GM19452 (cell line): ENCODE measurements around the gene TTC12.

Experiments used
- ATAC-seq: cut with Tn5 transposase; IDR thresholded peaks from one replicate; pipeline ENCODE4 v1.9.1; 2021; ENCODE audit not compliant: unreplicated experiment

Gene TTC12

GRCh38 chr11:113324250-113324649, 9.9 kb downstream of the TTC12 start:
- ATAC-seq, result no peak

GRCh38 chr11:113329725-113330124, 15.3 kb downstream of the TTC12 start:
- ATAC-seq, result no peak

- no peak for ATAC-seq
Observed at GRCh38 chr11:113331441-113331840, 17.1 kb downstream of the TTC12 start.

- ATAC-seq, result no peak
Observed at GRCh38 chr11:113332023-113332422, 17.6 kb downstream of the TTC12 start.

- ATAC-seq, result no peak
Observed at GRCh38 chr11:113332638-113333329, 18.4 kb downstream of the TTC12 start.

- ATAC-seq, result no peak
Observed at GRCh38 chr11:113334183-113334582, 19.8 kb downstream of the TTC12 start.

GRCh38 chr11:113338730-113339129, 24.3 kb downstream of the TTC12 start:
- ATAC-seq, result no peak

GRCh38 chr11:113339929-113340589, 25.7 kb downstream of the TTC12 start:
- ATAC-seq, result no peak

- ATAC-seq, result no peak
Observed at GRCh38 chr11:113341388-113342165, 27.2 kb downstream of the TTC12 start.

GRCh38 chr11:113345978-113346377, 31.6 kb downstream of the TTC12 start:
- no peak for ATAC-seq

- no peak for ATAC-seq
Observed at GRCh38 chr11:113349528-113349927, 35.1 kb downstream of the TTC12 start.

- no peak for ATAC-seq
Observed at GRCh38 chr11:113350336-113351067, 36.1 kb downstream of the TTC12 start.

GRCh38 chr11:113351068-113351450, 36.7 kb downstream of the TTC12 start:
- ATAC-seq, result no peak

GRCh38 chr11:113351480-113351879, 37.1 kb downstream of the TTC12 start:
- no peak for ATAC-seq

GRCh38 chr11:113356203-113356602, 41.8 kb downstream of the TTC12 start:
- ATAC-seq, result no peak

- no peak for ATAC-seq
Observed at GRCh38 chr11:113363406-113363805, 49.0 kb downstream of the TTC12 start.

GRCh38 chr11:113363996-113364641, 49.7 kb downstream of the TTC12 start:
- no peak for ATAC-seq

- ATAC-seq, result no peak
Observed at GRCh38 chr11:113365895-113366294, 51.5 kb downstream of the TTC12 start.

- ATAC-seq, result no peak
Observed at GRCh38 chr11:113369411-113369810, 55.0 kb downstream of the TTC12 start.

- ATAC-seq, result no peak
Observed at GRCh38 chr11:113370634-113371033, 56.3 kb downstream of the TTC12 start.

- no peak for ATAC-seq
Observed at GRCh38 chr11:113372309-113372708, 57.9 kb downstream of the TTC12 start.
